NB4 (cell line): ENCODE measurements around the gene SLC25A14.
"Not testable (repeated sequence)": the region's sequence is repeated elsewhere in the genome, so short reads cannot be mapped to it uniquely, and the experiment has no call there.

Source experiments
- MAX ChIP-seq: IDR thresholded peaks from 2 replicates; pipeline ENCODE4 v1.6.1; 2011; ENCODE audit warnings: low read depth, low read length
- MYC ChIP-seq: IDR thresholded peaks from 2 replicates; pipeline ENCODE4 v1.6.1; 2011; ENCODE audit warnings: low read depth, low read length
- POLR2A ChIP-seq: IDR thresholded peaks from 2 replicates; pipeline ENCODE4 v1.6.1; 2011; ENCODE audit warnings: mild to moderate bottlenecking; ENCODE audit not compliant: insufficient read length; ENCODE audit errors: extremely low read depth
- TF ChIP-seq, protein P1 (sequence below): IDR thresholded peaks from one replicate; pipeline ENCODE4 v1.5.1; 2012; ENCODE audit warnings: low read depth, low read length

DNA sequence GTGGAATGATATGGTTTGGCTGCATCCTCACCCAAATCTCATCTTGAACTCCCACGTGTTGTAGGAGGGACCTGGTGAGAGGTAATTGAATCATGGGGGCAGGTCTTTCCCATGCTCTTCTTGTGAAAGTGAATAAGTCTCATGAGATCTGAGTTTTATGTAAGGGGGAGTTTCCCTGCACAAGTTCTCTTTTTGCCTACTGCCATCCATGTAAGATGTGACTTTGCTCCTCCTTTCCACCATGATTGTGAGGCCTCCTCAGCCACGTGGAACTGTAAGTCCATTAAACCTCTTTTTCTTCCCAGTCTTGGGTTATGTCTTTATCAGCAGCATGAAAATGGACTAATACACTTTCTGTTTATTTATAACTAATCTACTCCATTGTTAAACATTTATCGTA lies 19.8 kb upstream of the SLC25A14 start:
- TF ChIP-seq, protein P1, sequence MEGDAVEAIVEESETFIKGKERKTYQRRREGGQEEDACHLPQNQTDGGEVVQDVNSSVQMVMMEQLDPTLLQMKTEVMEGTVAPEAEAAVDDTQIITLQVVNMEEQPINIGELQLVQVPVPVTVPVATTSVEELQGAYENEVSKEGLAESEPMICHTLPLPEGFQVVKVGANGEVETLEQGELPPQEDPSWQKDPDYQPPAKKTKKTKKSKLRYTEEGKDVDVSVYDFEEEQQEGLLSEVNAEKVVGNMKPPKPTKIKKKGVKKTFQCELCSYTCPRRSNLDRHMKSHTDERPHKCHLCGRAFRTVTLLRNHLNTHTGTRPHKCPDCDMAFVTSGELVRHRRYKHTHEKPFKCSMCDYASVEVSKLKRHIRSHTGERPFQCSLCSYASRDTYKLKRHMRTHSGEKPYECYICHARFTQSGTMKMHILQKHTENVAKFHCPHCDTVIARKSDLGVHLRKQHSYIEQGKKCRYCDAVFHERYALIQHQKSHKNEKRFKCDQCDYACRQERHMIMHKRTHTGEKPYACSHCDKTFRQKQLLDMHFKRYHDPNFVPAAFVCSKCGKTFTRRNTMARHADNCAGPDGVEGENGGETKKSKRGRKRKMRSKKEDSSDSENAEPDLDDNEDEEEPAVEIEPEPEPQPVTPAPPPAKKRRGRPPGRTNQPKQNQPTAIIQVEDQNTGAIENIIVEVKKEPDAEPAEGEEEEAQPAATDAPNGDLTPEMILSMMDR: not testable (repeated sequence)
- not testable (repeated sequence) for TF ChIP-seq MYC, POLR2A, MAX
